Measurements from ENCODE around the gene DOCK1.

DOCK1 gene

GRCh38 chr10:126959906-126960685 lies 54.9 kb downstream of the DOCK1 start:
- Histone ChIP-seq H3K27me3 (replicated peaks; ENCODE audit: control insufficient read depth, insufficient read depth, low read length, poor library complexity, severe bottlenecking) (no peaks in the 10 kb centered on the region), H3K4me1 (ENCODE audit: control insufficient read depth, insufficient read depth, low read length, poor library complexity, severe bottlenecking) (no peaks in the 10 kb centered on the region), H3K4me3 (ENCODE audit: insufficient read depth, low read depth, low read length, poor library complexity, severe bottlenecking) (no peak overlapping the region), H3K36me3 (ENCODE audit: control insufficient read depth, insufficient read depth, low read length) (no peaks in the 10 kb centered on the region), H3K9me3 (ENCODE audit: control insufficient read depth, low read length) (no peaks in the 10 kb centered on the region), H3K27ac (ENCODE audit: insufficient read depth, low read length, poor library complexity, severe bottlenecking) (no peak overlapping the region)
- DNase-seq: no peak

GRCh38 chr10:126963354-126963753 lies 58.1 kb downstream of the DOCK1 start:
- Histone ChIP-seq H3K4me3 (ENCODE audit: insufficient read depth, low read depth, low read length, poor library complexity, severe bottlenecking) (no peak overlapping the region), H3K27me3 (replicated peaks; ENCODE audit: control insufficient read depth, insufficient read depth, low read length, poor library complexity, severe bottlenecking) (no peaks in the 10 kb centered on the region), H3K36me3 (ENCODE audit: control insufficient read depth, insufficient read depth, low read length) (no peaks in the 10 kb centered on the region), H3K9me3 (ENCODE audit: control insufficient read depth, low read length) (no peaks in the 10 kb centered on the region), H3K4me1 (ENCODE audit: control insufficient read depth, insufficient read depth, low read length, poor library complexity, severe bottlenecking) (no peaks in the 10 kb centered on the region), H3K27ac (ENCODE audit: insufficient read depth, low read length, poor library complexity, severe bottlenecking) (no peak overlapping the region)
- no peak for DNase-seq

- DNase-seq: no peak
- Histone ChIP-seq H3K4me3 (ENCODE audit: insufficient read depth, low read depth, low read length, poor library complexity, severe bottlenecking) (no peak overlapping the region), H3K9me3 (ENCODE audit: control insufficient read depth, low read length) (no peaks in the 10 kb centered on the region), H3K27me3 (replicated peaks; ENCODE audit: control insufficient read depth, insufficient read depth, low read length, poor library complexity, severe bottlenecking) (no peaks in the 10 kb centered on the region), H3K4me1 (ENCODE audit: control insufficient read depth, insufficient read depth, low read length, poor library complexity, severe bottlenecking) (no peaks in the 10 kb centered on the region), H3K27ac (ENCODE audit: insufficient read depth, low read length, poor library complexity, severe bottlenecking) (no peak overlapping the region), H3K36me3 (ENCODE audit: control insufficient read depth, insufficient read depth, low read length) (no peaks in the 10 kb centered on the region)
Measured at GRCh38 chr10:126964190-126964589, 59.0 kb downstream of the DOCK1 start.

GRCh38 chr10:126966938-126967337 lies 61.7 kb downstream of the DOCK1 start:
- Histone ChIP-seq H3K9me3 (ENCODE audit: control insufficient read depth, low read length) (no peaks in the 10 kb centered on the region), H3K36me3 (ENCODE audit: control insufficient read depth, insufficient read depth, low read length) (no peaks in the 10 kb centered on the region), H3K27ac (ENCODE audit: insufficient read depth, low read length, poor library complexity, severe bottlenecking) (no peak overlapping the region), H3K27me3 (replicated peaks; ENCODE audit: control insufficient read depth, insufficient read depth, low read length, poor library complexity, severe bottlenecking) (no peaks in the 10 kb centered on the region), H3K4me3 (ENCODE audit: insufficient read depth, low read depth, low read length, poor library complexity, severe bottlenecking) (no peak overlapping the region), H3K4me1 (ENCODE audit: control insufficient read depth, insufficient read depth, low read length, poor library complexity, severe bottlenecking) (no peaks in the 10 kb centered on the region)
- DNase-seq: no peak

- no peak for DNase-seq
- Histone ChIP-seq H3K27ac (ENCODE audit: insufficient read depth, low read length, poor library complexity, severe bottlenecking) (no peak overlapping the region), H3K9me3 (ENCODE audit: control insufficient read depth, low read length) (no peaks in the 10 kb centered on the region), H3K36me3 (ENCODE audit: control insufficient read depth, insufficient read depth, low read length) (no peaks in the 10 kb centered on the region), H3K4me3 (ENCODE audit: insufficient read depth, low read depth, low read length, poor library complexity, severe bottlenecking) (no peak overlapping the region), H3K27me3 (replicated peaks; ENCODE audit: control insufficient read depth, insufficient read depth, low read length, poor library complexity, severe bottlenecking) (no peaks in the 10 kb centered on the region), H3K4me1 (ENCODE audit: control insufficient read depth, insufficient read depth, low read length, poor library complexity, severe bottlenecking) (no peaks in the 10 kb centered on the region)
Measured at GRCh38 chr10:126969310-126969709, 64.1 kb downstream of the DOCK1 start.

- DNase-seq: no peak
- Histone ChIP-seq H3K27me3 (replicated peaks; ENCODE audit: control insufficient read depth, insufficient read depth, low read length, poor library complexity, severe bottlenecking) (no peaks in the 10 kb centered on the region), H3K27ac (ENCODE audit: insufficient read depth, low read length, poor library complexity, severe bottlenecking) (no peak overlapping the region), H3K36me3 (ENCODE audit: control insufficient read depth, insufficient read depth, low read length) (no peaks in the 10 kb centered on the region), H3K4me3 (ENCODE audit: insufficient read depth, low read depth, low read length, poor library complexity, severe bottlenecking) (no peak overlapping the region), H3K4me1 (ENCODE audit: control insufficient read depth, insufficient read depth, low read length, poor library complexity, severe bottlenecking) (no peaks in the 10 kb centered on the region), H3K9me3 (ENCODE audit: control insufficient read depth, low read length) (no peaks in the 10 kb centered on the region)
Measured at GRCh38 chr10:126972635-126973414, 67.6 kb downstream of the DOCK1 start.

GRCh38 chr10:126975221-126975620 lies 70.0 kb downstream of the DOCK1 start:
- Histone ChIP-seq H3K27me3 (replicated peaks; ENCODE audit: control insufficient read depth, insufficient read depth, low read length, poor library complexity, severe bottlenecking) (no peaks in the 10 kb centered on the region), H3K4me1 (ENCODE audit: control insufficient read depth, insufficient read depth, low read length, poor library complexity, severe bottlenecking) (no peaks in the 10 kb centered on the region), H3K36me3 (ENCODE audit: control insufficient read depth, insufficient read depth, low read length) (no peaks in the 10 kb centered on the region), H3K9me3 (ENCODE audit: control insufficient read depth, low read length) (no peaks in the 10 kb centered on the region), H3K27ac (ENCODE audit: insufficient read depth, low read length, poor library complexity, severe bottlenecking) (no peak overlapping the region), H3K4me3 (ENCODE audit: insufficient read depth, low read depth, low read length, poor library complexity, severe bottlenecking) (no peak overlapping the region)
- DNase-seq: no peak

GRCh38 chr10:126977216-126977615 lies 72.0 kb downstream of the DOCK1 start:
- Histone ChIP-seq H3K27ac (ENCODE audit: insufficient read depth, low read length, poor library complexity, severe bottlenecking) (no peak overlapping the region), H3K4me3 (ENCODE audit: insufficient read depth, low read depth, low read length, poor library complexity, severe bottlenecking) (no peak overlapping the region), H3K9me3 (ENCODE audit: control insufficient read depth, low read length) (no peaks in the 10 kb centered on the region), H3K36me3 (ENCODE audit: control insufficient read depth, insufficient read depth, low read length) (no peaks in the 10 kb centered on the region), H3K4me1 (ENCODE audit: control insufficient read depth, insufficient read depth, low read length, poor library complexity, severe bottlenecking) (no peaks in the 10 kb centered on the region), H3K27me3 (replicated peaks; ENCODE audit: control insufficient read depth, insufficient read depth, low read length, poor library complexity, severe bottlenecking) (no peaks in the 10 kb centered on the region)
- no peak for DNase-seq

GRCh38 chr10:126979311-126979710 lies 74.1 kb downstream of the DOCK1 start:
- no peaks in the 10 kb centered on the region for H3K9me3 ChIP-seq (ENCODE audit: control insufficient read depth, low read length)
- H3K27me3 ChIP-seq (replicated peaks; ENCODE audit: control insufficient read depth, insufficient read depth, low read length, poor library complexity, severe bottlenecking): no peaks in the 10 kb centered on the region
- DNase-seq: no peak
- H3K36me3 ChIP-seq (ENCODE audit: control insufficient read depth, insufficient read depth, low read length): no peaks in the 10 kb centered on the region
- no peak overlapping the region for H3K27ac ChIP-seq (ENCODE audit: insufficient read depth, low read length, poor library complexity, severe bottlenecking)
- no peaks in the 10 kb centered on the region for H3K4me1 ChIP-seq (ENCODE audit: control insufficient read depth, insufficient read depth, low read length, poor library complexity, severe bottlenecking)
- no peak overlapping the region for H3K4me3 ChIP-seq (ENCODE audit: insufficient read depth, low read depth, low read length, poor library complexity, severe bottlenecking)

- Histone ChIP-seq H3K4me1 (ENCODE audit: control insufficient read depth, insufficient read depth, low read length, poor library complexity, severe bottlenecking) (no peaks in the 10 kb centered on the region), H3K27ac (ENCODE audit: insufficient read depth, low read length, poor library complexity, severe bottlenecking) (no peak overlapping the region), H3K4me3 (ENCODE audit: insufficient read depth, low read depth, low read length, poor library complexity, severe bottlenecking) (no peak overlapping the region), H3K27me3 (replicated peaks; ENCODE audit: control insufficient read depth, insufficient read depth, low read length, poor library complexity, severe bottlenecking) (no peaks in the 10 kb centered on the region), H3K9me3 (ENCODE audit: control insufficient read depth, low read length) (no peaks in the 10 kb centered on the region), H3K36me3 (ENCODE audit: control insufficient read depth, insufficient read depth, low read length) (no peaks in the 10 kb centered on the region)
- no peak for DNase-seq
Measured at GRCh38 chr10:126993208-126993607, 88.0 kb downstream of the DOCK1 start.

All from effector memory CD4-positive, alpha-beta T cell (primary cell).